ENCODE results near the gene SDK1. TPM values are rescaled to one million over a fixed set of nuclear protein-coding genes. Genes with fewer than 3 reads are reported as not detected.

The SDK1 gene
- total and polyA plus RNA-seq, 2 of the 8 experiments (the other 6 are each of a cell fraction or from before 2014, with no cell fraction given), result 3.3 to 7.2 TPM

- no peak overlapping the region for H3K56ac ChIP-seq (replicated peaks; ENCODE audit: insufficient read length, low read depth, low read length)
- no peak overlapping the region for H3K4me3 ChIP-seq (ENCODE audit: extremely low read depth in 1 of 4, insufficient read depth in 2 of 4, low read depth in 3 of 4, low read length in 4 of 4)
- no peaks in the 10 kb centered on the region for H3K27me3 ChIP-seq (replicated peaks in 1 of 4; ENCODE audit: control insufficient read depth in 3 of 4, extremely low read depth in 1 of 4, insufficient read depth in 3 of 4, low read length in 3 of 4)
- WGBS, 2 experiments (ENCODE audit: extremely low coverage in 1 of 2, insufficient coverage in 1 of 2, insufficient read length in 1 of 2, insufficient replicate concordance in 2 of 2, low coverage in 1 of 2, low lambda C conversion rate in 2 of 2, missing lambda C conversion rate in 1 of 2), result 28% methylated on average over 2 of the region's 2 CpGs; no CpG with 5 or more reads in 1 of the 2 experiments
- no peak overlapping the region for H3K23ac ChIP-seq (ENCODE audit: insufficient read length)
- CTCF ChIA-PET (ENCODE audit: partially characterized antibody), result interaction anchor here (0.6 to 3.5 kb wide), 38 partner anchors 9 to 534 kb away, joined by 3 to 14 read pairs (median 4); no protein-coding TSS in a partner anchor
- no peaks in the 10 kb centered on the region for H3K23me2 ChIP-seq (ENCODE audit: low read depth, low read length)
- H3K18ac ChIP-seq (ENCODE audit: extremely low read depth, low read length), result no peak overlapping the region
- DNase-seq (ENCODE audit: low read depth in 1 of 2, low spot score in 2 of 2) (peak; percentile 69 to 85), FAIRE-seq (peak; percentile 99)
- H3K4ac ChIP-seq (replicated peaks; ENCODE audit: insufficient read length, low read depth, low read length), result no peak overlapping the region
- H4K20me1 ChIP-seq (replicated peaks in 1 of 2; ENCODE audit: control insufficient read depth in 1 of 2, insufficient read depth in 2 of 2, low read length in 2 of 2), result no peaks in the 10 kb centered on the region
- no peak overlapping the region for H2BK5ac ChIP-seq (ENCODE audit: low read depth, low read length)
- H3K27ac ChIP-seq (ENCODE audit: low read depth, low read length), result no peak overlapping the region
- H3K4me2 ChIP-seq (ENCODE audit: insufficient read depth in 1 of 2, low read depth in 2 of 2, low read length in 2 of 2), result peak overlapping the region in 1 of 2 experiments; percentile 5; a peak in 2 of 4 replicates
- H4K91ac ChIP-seq (replicated peaks; ENCODE audit: insufficient read length, low read length), result no peak overlapping the region
- no peak overlapping the region for H2AK5ac ChIP-seq (ENCODE audit: low read depth, low read length)
- no peak overlapping the region for H3K9ac ChIP-seq (replicated peaks in 1 of 4; ENCODE audit: extremely low read depth in 1 of 4, low read depth in 3 of 4, low read length in 3 of 4)
- H2BK20ac ChIP-seq (ENCODE audit: low read length), result no peak overlapping the region
- H3K36me3 ChIP-seq (ENCODE audit: control insufficient read depth in 2 of 4, insufficient read depth in 4 of 4, low read length in 3 of 4), result no peaks in the 10 kb centered on the region
- H2BK120ac ChIP-seq (replicated peaks; ENCODE audit: low read depth, low read length), result no peak overlapping the region
- H4K5ac ChIP-seq (ENCODE audit: insufficient read length, low read depth, low read length), result no peak overlapping the region
- no peak overlapping the region for H2BK12ac ChIP-seq (ENCODE audit: low read depth, low read length)
- peaks cover 0 to 7% of the 10 kb centered on the region in 2 experiments; a peak in 3 of 4 replicates for H3K9me3 ChIP-seq (ENCODE audit: insufficient read depth in 2 of 2, low read depth in 1 of 2, low read length in 1 of 2)
- H3K4me1 ChIP-seq (replicated peaks in 1 of 4; ENCODE audit: control insufficient read depth in 3 of 4, insufficient read depth in 4 of 4, low read length in 3 of 4), result peaks cover 0 to 3% (median 1%) of the 10 kb centered on the region in 4 experiments; a peak in 4 of 7 replicates
- no peak overlapping the region for H4K8ac ChIP-seq (ENCODE audit: extremely low read depth, insufficient read depth, low read length)
- H3K79me2 ChIP-seq (ENCODE audit: control insufficient read depth in 1 of 2, insufficient read depth in 2 of 2, low read length in 2 of 2), result no peaks in the 10 kb centered on the region
- no peaks in the 10 kb centered on the region for H3K79me1 ChIP-seq (ENCODE audit: low read depth, low read length)
- no peak overlapping the region for H2BK15ac ChIP-seq (ENCODE audit: low read length)
- POLR2A ChIA-PET (ENCODE audit: partially characterized antibody), result no interaction called here
- H2AFZ ChIP-seq (ENCODE audit: low read length), result no peak overlapping the region
- H3K14ac ChIP-seq (ENCODE audit: insufficient read length), result no peak overlapping the region
- TF ChIP-seq NRF1 (IDR thresholded peaks at IDR 0.05; ENCODE audit: low read depth, low read length), result no peak
- TF ChIP-seq TAF7 (optimal IDR thresholded peaks at IDR 0.05; ENCODE audit: borderline replicate concordance, low read depth, low read length), result peak; percentile 9
- TF ChIP-seq RXRA (IDR thresholded peaks at IDR 0.05; ENCODE audit: insufficient read depth, low read depth, low read length), result 0 out of 2 replicates have a peak, but pooled peaks have one; percentile 4
- TF ChIP-seq TAF1 (IDR thresholded peaks at IDR 0.05; ENCODE audit: low read depth, low read length), result no peak
- peak in 1 of 2 experiments; percentile 64; a peak in 1 of 3 replicates for TF ChIP-seq EP300 (IDR thresholded peaks at IDR 0.05; ENCODE audit: borderline replicate concordance in 1 of 2, low read depth in 2 of 2, low read length in 2 of 2)
- TF ChIP-seq SIRT6 (IDR thresholded peaks at IDR 0.05; ENCODE audit: low read length), result no peak
- TF ChIP-seq CREB1 (IDR thresholded peaks at IDR 0.05), result peak; percentile 71
- peak; percentile 57; the same call in 1 of the 2 replicates for TF ChIP-seq POU5F1 (IDR thresholded peaks at IDR 0.05; ENCODE audit: low read depth, low read length)
- TF ChIP-seq RAD21 (IDR thresholded peaks at IDR 0.05 in 1 of 2, conservative IDR thresholded peaks at IDR 0.05 in 1 of 2; ENCODE audit: low read depth in 2 of 2, low read length in 2 of 2), result peak; percentile 71 to 83
- 0 out of 2 replicates have a peak, but pooled peaks have one; percentile 30 for TF ChIP-seq TEAD4 (IDR thresholded peaks at IDR 0.05; ENCODE audit: low read depth, low read length)
- no peak for TF ChIP-seq BCL11A (IDR thresholded peaks at IDR 0.05; ENCODE audit: low read depth in 2 of 2, low read length in 2 of 2)
- 0 out of 2 replicates have a peak, but pooled peaks have one; percentile 18 for TF ChIP-seq MAX (IDR thresholded peaks at IDR 0.05)
- no peak for TF ChIP-seq CEBPB (IDR thresholded peaks at IDR 0.05; ENCODE audit: low read depth, low read length)
- TF ChIP-seq TCF12 (IDR thresholded peaks at IDR 0.05; ENCODE audit: low read depth, low read length), result peak; percentile 71; the same call in 1 of the 2 replicates
Measured at GRCh38 chr7:3399858-3400257, 98.8 kb downstream of the SDK1 start.
